ENCODE results near the gene ANO5.

DNA sequence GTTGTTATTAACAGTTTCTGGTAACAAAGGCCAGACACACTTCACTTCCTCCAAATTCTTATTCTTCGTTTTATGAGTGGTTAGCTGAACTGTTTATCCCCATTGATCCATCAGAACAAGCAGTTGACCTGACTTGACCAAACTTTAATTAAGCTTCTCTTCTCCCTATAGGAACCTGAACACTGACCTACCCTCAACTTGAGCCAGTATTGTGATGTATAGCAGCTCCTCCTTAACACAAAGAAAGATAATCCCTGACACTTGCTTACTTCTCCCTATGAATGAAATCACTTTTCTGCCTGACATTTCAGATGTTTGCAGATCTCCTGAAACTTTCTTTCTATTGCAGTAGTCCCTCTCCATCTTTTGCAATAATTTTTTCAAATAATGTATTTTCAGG lies 41.9 kb downstream of the ANO5 start:
- TF ChIP-seq, protein P1, sequence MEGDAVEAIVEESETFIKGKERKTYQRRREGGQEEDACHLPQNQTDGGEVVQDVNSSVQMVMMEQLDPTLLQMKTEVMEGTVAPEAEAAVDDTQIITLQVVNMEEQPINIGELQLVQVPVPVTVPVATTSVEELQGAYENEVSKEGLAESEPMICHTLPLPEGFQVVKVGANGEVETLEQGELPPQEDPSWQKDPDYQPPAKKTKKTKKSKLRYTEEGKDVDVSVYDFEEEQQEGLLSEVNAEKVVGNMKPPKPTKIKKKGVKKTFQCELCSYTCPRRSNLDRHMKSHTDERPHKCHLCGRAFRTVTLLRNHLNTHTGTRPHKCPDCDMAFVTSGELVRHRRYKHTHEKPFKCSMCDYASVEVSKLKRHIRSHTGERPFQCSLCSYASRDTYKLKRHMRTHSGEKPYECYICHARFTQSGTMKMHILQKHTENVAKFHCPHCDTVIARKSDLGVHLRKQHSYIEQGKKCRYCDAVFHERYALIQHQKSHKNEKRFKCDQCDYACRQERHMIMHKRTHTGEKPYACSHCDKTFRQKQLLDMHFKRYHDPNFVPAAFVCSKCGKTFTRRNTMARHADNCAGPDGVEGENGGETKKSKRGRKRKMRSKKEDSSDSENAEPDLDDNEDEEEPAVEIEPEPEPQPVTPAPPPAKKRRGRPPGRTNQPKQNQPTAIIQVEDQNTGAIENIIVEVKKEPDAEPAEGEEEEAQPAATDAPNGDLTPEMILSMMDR (IDR thresholded peaks at IDR 0.05), result no peak
- TF ChIP-seq POLR2A (IDR thresholded peaks at IDR 0.05), result no peak
